HG03097 (cell line): ENCODE measurements around the gene UNC5A.

Experiments used
- ATAC-seq: cut with Tn5 transposase; IDR thresholded peaks from one replicate; pipeline ENCODE4 v1.9.1; 2021; ENCODE audit not compliant: unreplicated experiment, low FRiP score

Gene UNC5A

DNA sequence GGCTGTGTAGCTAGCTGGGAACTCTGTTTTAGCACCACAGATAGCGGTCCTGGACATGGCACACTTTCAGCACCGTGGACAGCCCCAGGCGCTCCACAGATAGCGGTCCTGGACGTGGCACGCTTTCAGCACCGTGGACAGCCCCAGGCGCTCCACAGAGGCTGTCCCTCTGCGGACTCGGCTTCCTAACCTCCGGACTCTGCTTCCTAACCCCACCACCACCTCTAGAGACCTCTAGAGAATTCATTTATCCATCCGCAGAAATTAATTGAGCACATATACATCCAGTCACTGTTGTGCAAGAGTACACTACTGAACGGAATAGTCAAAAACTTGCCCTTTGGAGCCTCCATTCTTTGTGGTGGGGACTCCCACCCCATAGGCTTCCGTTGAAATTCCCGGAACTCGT lies 27.4 kb downstream of the UNC5A start:
- ATAC-seq: no peak

DNA sequence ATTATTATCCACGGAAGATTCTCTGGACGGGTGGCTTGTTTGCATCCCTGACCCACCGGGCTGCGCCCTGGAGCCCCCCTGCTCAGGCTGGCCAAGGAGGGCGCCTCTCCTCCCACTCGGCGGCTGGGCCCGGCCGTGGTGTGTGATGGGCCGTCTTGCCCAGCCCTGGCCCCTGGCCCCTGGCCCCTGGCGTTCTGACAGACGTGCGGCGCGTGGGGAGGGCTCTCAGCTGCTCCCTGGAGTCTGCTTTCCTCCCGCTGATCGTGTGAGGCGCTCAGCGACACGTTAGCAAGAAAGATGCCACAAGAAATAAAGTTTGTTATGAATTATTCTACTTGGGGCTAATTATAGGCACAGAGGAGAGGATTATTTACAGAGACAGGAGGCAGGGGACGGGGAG lies 33.3 kb downstream of the UNC5A start:
- no peak for ATAC-seq

DNA sequence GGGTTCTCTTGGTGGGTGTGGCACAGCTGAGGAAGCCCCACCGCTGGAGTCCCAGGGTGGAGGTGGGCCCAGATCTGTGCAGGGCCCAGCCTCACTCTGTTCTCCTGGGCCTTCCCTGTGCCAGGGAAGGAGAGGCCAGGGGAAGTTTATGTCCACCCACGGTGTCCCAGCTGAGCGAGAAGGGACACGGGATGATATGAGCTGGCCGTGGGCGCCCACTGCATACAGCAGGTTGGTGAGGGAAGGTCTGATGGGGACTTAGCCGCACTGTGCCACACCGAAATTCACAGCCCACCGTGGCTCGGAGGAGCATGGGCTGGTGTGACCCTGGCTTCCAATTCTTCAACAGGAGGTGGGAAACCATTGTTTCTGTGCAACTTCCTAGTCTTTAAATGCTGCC lies 33.9 kb downstream of the UNC5A start:
- ATAC-seq: no peak

DNA sequence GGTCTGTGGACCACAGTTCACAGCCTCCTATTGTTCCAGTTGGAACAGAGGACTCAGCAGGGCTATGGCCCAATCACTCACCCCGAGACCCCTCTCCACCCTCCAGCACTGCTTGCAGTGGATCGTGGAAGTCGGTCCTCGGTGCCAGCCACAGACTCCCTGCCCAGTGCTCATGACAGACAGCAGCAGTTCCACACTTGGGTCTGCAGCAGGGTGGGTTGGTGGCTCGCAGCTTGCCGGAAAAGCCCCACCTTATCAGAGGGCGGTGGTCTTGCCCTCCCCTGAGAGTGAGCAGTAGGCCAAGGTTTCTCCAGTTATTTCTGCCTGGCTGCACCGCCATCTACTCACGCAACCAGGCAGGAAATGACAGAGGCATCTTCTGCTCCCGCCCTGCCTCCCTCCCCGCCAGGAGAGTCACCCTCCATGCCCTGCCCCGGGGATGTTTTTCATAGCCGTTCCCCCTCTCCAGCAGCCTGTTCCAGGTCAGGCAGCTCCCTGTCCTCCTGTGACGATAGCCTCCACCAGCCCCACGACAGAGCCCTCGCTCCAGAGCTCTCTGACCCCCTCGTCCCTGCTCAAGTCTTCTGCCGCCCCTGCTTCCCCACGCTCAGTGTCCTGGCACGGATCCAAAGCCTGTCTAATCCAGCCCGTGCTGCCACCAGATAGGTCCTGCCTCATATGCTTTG lies 34.5 kb downstream of the UNC5A start:
- no peak for ATAC-seq

DNA sequence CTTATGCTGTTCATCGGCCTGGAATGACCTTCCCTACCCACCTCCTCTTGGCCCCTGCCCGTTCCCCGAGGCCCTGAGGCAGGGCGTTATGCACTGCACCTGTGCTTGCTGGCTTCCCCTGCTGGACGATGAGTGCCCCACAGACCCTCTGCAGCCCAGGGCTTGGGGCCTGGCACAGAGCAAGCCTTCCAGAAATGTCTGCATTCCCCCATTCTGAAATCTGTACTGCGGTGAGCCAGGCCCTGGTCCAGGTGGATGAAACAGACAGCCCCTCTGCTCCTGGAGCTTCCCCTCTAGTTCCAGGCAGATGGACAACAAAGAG lies 35.0 kb downstream of the UNC5A start:
- no peak for ATAC-seq

DNA sequence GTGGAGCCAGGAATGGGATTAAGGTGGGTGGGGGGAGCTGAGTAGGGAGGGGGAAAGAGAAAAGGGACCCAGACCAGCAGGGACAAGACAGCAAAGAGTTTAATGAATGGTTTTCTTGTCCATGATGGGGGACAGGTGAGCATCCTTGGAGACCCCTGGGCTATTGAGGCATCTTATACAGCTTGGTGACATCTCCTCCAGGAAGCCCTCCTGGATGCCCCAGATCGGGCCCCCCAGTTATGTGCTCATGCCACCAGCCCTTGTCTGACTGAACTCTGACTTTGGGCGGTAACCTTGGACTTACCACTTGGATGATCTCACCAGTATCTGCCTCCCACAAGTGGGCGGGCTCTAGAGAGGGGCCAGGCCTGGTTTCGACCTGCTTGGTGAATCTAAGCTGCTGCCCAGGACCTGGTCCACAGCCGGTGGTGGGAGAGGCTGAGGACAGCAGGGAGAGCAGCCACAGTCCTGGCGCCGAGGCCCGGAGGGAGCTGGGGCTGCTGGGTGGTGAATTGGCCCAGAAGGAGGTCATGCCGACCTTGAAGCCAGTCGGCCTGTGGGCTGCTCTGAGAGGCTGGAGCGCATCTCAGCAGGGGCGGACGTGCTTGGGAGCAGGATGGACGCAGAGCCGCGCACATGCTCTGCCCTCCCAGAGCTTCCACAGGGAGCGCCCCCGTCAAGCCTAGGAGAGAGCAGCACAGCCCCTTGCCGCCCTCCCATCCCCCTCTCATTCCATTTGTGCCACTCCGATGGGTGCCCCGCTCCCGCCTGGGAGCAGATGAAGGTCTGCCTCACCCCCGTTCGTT lies 36.2 kb downstream of the UNC5A start:
- no peak for ATAC-seq

DNA sequence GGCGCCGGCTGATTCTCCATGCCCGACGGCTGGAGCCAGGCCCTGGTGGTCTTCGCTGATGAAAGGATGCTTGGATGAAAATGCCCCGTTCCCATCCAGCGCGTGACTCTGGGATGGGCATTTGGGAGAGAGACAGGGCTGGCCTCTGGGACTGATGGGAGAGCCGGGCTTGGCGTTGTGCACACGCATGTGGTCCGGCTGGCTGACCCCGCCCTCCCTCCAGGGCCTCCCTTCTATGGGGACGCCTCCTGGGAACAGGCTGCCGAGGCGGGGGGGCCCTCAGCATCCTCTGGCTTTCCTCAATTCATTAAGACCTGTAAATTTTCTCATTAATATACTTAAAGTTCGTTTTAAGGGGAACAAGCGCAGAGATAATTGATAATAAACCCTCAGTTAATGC lies 36.8 kb downstream of the UNC5A start:
- no peak for ATAC-seq

DNA sequence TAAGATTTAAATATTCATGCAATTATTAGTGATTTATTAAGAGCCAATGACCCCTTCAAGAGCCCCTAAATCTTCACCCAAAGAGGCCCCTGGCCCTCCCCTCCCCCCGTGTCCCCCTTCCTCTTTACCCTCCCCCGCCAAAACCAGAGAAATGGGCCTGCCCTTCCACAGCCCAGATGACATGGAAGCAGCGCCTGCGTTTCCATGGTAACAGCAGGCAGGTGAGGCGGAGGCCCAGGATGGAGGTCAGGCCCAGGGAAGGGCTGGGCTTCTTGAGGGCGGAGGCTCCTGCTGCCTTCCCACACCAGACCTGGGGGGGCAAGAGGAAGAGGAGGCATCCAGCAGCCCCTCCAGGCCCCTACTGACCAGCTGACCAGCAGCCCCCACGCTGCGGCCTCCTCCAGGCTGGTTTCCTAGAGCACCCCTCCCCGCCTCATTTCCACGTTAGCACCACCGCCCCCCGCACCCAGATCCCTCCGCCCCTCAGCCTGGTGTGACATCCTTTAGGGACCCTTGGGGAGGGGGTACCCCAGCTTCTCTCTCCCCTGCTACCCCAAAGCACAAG lies 37.4 kb downstream of the UNC5A start:
- no peak for ATAC-seq

DNA sequence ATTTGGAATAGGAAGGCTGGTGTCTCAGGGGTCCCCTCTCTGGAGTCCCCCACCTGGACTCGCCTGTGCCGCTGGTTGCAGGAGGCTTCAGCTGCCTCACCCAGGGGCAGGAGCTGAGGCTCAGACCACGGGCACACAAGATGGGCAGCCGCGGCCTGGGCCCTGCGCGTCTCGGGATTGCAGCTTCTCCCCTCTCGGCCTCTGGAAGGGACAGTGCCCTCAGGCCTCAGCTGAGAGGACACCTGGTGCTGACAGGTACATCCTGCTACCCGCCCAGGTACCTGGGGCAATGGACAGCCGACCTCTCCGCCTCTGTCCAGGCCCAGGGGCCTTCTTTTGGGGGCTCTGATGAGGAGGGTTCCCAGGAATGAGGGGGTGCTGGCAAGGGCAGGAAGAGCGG lies 38.3 kb downstream of the UNC5A start:
- no peak for ATAC-seq

DNA sequence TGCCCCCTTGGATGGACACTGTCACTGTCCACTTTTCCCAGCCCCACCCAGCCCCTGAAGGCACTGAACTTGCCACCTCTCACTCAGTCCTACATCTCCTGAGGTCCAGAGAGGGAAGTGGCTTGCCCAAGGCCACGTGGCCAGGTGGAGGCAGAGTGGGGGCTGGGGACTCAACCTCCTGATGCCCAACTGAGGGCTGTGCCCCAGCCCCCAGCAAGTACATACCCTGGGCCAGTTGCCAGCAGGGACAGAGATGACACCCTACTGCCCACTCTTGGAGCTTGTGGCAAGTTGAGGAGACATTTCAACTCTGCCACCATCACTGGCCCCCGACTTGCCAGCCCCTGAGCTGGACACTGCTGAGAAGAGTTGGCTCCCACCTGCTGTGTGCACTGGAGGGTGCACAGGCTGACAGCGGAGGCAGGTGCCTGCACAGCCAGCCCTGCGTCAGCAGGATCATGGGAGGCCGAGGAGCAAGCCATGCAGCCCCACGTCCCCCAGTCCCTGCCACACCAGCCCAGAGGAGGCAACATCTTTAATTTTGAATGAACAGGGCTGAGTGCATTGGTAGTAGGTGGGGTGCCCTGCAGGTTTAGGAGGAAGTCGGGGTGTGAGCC lies 39.4 kb downstream of the UNC5A start:
- no peak for ATAC-seq

DNA sequence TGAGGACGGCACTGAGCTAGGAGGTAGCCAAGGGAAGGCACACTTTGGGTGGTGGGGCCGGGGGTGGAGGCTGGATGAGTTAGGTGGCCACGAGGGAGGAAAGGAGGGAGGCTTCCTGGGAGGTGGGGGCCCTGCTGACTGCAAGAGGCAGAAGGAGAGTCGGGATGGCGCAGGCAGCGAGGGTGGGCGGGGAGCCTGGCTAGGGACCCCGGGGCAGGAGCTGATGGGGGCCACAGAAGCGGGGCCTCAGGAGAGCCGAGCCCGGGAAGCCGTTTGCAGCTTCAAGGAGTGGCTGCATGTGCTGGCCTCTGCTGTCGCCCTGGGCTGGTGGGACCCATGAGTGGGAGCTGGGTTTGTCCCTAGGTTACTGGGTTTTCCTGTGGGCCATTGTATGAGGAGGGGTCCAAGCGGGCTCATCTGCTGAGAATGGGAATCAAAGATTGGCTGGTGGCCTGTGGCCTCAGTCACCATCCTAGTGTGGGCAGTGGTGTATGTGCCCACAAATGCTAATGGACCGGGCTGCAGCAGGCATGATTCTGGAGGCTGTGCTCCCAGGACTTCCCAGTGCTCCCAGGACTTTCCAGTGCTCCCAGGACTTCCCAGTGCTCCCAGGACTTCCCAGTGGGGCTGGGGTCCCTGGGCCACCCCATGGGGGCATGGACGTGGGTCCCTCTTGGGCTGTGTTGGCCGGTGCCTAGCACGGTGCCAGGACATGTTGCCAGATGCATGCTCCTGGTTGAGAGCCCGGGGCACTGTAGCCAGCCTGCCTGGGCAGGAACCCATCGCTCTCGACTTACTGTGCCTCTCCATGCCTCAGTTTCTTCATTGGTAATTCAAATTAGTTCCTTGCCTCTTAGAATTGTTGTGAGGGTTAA lies 40.2 kb downstream of the UNC5A start:
- no peak for ATAC-seq

DNA sequence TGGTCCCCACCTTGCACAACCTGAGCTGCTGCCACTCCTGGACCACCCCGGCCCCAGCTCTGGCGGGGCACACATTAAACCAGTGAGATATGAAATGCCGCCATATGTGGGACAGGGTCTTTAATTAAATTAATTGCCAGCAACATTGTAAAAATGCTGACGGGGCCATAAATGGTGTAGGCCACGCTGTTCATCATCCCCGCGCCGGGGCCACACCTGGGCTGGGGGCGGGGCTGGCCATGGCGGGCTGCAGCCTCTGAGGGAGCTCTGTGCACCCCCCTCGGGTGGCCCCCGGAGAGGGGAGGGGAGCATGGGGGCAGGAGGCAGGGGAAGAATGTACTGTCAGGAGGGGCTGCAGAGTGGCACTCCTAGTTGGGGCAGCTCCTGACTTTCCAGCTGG lies 41.0 kb downstream of the UNC5A start:
- ATAC-seq: no peak

DNA sequence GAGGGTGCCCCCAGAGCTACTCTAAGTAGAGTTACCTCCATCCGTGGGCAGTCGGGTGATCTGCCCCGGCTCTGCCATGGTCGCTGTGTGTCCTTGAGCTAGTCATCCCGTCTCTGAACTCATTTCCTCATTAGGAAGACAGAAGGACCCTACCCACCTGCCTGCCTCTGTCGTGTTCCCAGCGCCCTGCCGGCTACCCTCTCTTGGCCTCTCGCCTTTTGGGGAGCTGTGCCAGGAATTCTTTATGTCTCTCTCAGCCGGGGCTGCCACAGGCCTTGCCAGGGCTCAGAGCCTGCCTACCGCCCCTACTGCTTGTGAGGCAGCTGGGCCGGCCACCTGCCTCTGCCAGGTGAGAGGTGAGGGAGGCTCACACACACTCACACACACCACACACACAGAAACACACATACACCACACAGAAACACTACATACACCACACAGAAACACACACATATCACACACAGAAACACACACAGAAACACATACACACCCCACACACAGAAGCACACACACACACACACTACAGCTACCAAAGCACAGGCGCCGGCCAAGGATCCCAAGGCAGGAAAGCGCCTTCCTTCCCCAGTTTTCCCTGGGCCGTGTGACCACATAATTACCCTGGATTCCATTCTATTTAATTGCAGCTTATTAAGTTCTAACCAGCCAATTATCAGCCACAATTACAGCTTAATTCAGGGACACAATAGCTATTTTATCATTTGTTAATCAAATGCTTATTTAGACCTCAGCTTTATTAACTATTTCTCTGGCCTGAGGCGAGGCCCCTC lies 41.7 kb downstream of the UNC5A start:
- no peak for ATAC-seq

DNA sequence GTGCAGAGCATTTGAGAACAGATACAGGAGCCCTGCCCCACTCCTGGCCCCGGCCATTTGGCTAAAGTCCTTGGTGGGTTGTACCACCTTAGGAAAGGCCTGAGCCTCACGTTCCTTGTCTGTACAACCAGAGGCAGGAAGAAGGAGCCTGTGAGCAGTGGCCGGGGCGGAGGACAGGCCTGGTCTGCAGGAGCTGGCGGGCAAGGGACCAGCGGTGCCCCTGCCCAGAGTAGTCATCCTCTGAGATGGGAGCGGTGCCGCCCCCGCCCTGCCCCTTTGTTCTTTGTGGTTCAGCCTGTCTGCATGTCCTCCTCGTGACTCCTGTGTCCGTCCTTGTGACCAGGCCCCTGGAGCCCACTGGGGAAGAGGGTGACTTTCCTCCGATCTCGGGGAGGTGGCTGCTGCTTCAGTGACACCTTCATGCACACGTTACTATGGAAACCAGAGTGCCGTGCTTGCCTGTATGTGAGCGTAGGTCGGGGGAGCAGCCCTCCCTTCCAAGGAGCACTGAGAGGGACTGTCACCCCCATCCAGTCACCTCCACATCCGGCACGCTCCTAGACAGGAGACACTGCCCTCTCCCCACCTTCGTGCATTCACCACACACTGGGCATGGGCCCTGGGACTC lies 42.9 kb downstream of the UNC5A start:
- no peak for ATAC-seq

DNA sequence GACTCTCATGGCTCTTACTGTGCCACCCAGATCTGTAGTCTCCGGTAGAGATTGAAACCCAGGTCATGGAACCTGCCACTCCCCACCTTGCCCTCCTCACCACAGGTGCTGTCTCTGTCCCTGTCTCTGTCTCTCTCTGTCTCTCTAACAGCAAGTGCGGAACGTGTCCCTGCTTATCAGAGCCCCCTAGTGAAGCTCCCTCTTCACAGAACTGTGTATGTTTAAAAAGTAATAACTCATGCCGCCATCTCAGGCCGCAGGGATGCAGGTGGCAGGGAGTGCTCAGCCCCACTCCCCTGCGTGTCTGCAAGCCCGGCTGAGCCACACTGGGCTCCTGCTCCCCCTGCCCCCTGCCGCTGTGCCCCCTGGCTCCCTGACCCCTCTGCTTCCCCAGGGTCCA lies 43.8 kb downstream of the UNC5A start:
- ATAC-seq: no peak

DNA sequence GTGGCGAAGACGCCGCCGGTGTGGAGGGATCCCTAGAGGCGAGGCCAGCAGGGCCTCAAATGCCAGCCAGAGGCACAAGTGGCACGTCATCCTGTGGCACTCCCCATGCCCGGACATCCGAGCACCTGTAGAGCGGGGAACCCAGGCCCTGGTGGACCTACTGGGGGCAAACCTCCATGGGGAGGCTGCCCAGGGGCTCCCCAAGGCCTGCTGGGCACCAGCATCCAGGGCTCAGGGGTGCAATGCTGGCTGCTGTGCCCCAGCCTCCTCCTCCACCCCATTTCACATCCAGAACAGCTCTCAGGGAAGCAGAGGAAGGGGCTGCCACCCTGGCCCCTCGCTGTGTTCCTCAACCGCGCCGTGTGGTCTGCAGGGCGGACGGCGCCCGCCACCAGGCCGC lies 45.2 kb downstream of the UNC5A start:
- ATAC-seq: no peak

DNA sequence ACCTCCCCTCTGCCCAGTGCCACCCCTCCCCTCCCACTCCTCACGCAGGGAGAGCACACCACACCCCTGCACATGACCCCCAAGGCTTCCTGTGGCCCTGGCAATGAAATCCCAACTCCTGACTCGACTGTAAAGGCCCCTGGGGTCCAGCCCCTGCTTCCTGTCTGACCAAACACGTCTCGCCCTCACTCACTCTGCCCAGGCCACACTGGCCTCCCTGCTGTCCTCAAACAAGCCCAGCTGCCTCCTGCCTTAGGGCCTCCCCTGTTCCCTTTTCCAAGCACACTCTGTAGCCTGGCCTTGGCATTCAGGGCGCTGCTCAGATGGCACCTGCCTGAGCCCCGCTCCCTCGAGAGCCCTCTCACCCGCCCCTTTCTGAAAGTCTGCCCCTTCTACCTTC lies 46.4 kb downstream of the UNC5A start:
- ATAC-seq: no peak

DNA sequence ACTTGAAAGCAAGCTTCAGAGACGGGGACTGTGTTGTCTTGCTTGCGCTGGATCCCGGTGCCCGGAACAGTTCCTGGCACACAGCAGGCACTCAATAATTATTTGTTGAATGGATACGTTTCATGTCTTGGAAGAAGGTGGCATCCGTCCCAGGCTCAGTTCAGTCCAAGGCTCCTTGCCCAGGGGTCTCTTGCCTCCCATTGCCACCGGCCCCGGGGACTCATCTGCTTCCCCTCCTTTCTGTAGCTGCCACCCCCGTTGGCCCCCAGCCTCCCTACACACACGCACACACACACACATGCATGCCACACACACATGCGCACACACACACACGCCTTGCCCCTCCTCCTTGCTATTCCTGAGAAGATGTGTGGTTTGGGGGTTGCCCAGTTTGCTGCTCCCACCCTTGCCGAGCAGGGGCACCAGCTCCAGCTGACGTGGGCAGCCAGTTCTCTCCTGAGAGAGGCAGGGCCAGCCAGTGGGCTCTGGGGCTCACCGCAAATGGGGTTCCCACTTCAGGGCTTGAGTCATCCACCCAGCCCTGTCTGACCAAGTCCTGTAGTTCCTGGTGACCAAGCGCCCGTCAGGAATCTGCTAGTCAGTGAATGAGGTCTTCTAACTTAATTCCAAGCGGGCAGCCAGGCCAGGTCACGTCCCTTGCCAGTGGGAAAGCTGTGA lies 47.0 kb downstream of the UNC5A start:
- ATAC-seq: no peak

DNA sequence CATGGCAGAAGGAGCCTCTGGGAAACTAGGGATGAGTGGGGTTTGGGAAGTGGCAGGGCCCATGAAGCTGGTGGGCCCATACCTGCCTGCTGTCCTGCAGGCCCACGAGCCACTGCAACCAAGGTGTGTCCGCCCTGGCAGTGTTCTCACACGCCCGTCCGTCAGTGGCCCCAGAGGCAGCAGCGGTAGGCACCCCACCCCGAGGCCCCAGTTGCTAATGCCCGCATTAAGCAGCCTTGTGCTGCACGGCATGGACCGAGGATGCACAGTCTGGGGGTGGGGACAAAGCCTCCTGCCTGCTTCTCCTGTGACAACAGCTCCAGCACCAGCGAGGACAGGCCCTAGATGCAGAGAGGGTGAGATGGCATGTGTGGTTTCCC lies 47.5 kb downstream of the UNC5A start:
- ATAC-seq: no peak
